Stomach (tissue), 4 donors: Measurements from ENCODE around the gene AMIGO1.

Source experiments
- CTCF ChIP-seq, 7 experiments: fragments of 450-650 bp in 4 of 7; fragments of 200-600 bp in 3 of 7; sonication (generic) in 3 of 7; IDR thresholded peaks; one replicate each; pipeline ENCODE4 v1.5.1; 2016 to 2019; ENCODE audit warnings: antibody characterized with exemption in 7 of 7, control low read depth in 2 of 7, mild to moderate bottlenecking in 1 of 7
- EP300 ChIP-seq: sonication (generic); formaldehyde crosslinking; IDR thresholded peaks from one replicate; pipeline ENCODE4 v1.6.1; 2017; ENCODE audit warnings: antibody characterized with exemption
- POLR2AphosphoS5 ChIP-seq, 3 donors: sonication (generic); formaldehyde crosslinking; IDR thresholded peaks; one replicate each; pipeline ENCODE4 v1.6.1; 2016; ENCODE audit warnings: antibody characterized with exemption in 3 of 3

- no peak for TF ChIP-seq POLR2AphosphoS5 (IDR thresholded peaks at IDR 0.05)
- no peak for TF ChIP-seq CTCF (IDR thresholded peaks at IDR 0.05)
- TF ChIP-seq EP300, result no peak
These were observed 34.8 kb downstream of the AMIGO1 start for GRCh38 chr1:109474697-109475096.
